SU-DHL-6 (cell line): ENCODE data around the gene CST5.
"Not testable (repeated sequence)": the region's sequence is repeated elsewhere in the genome, so short reads cannot be mapped to it uniquely, and the experiment has no call there.

Experiments
- H2AFZ ChIP-seq: fragments of 200-600 bp; sonication (generic); 2 replicates; pipeline ENCODE4 v1.6.1; 2014; ENCODE audit warnings: low read depth, mild to moderate bottlenecking, moderate library complexity, mixed read lengths, antibody characterized with exemption, low read length; ENCODE audit not compliant: severe bottlenecking
- H3F3A ChIP-seq: fragments of 200-600 bp; shearing (Covaris generic); 2 replicates; pipeline ENCODE4 v1.6.0; 2016; ENCODE audit warnings: antibody characterized with exemption, mild to moderate bottlenecking; ENCODE audit not compliant: insufficient read depth
- H3K27ac ChIP-seq: fragments of 200-600 bp; sonication (generic); 2 replicates; pipeline ENCODE4 v1.5.1; 2016; ENCODE audit warnings: low read depth, mild to moderate bottlenecking, low read length, moderate library complexity, mixed read lengths
- H3K27me3 ChIP-seq: fragments of 200-600 bp; sonication (generic), shearing (Covaris generic); 2 replicates; pipeline ENCODE4 v1.6.0; 2014; ENCODE audit warnings: mild to moderate bottlenecking, low read length
- H3K36me3 ChIP-seq: fragments of 200-600 bp; sonication (generic); 2 replicates; pipeline ENCODE4 v1.6.1; 2014; ENCODE audit warnings: mild to moderate bottlenecking, low read length, mixed read lengths
- H3K4me2 ChIP-seq: fragments of 300-600, 200-600 bp; shearing (Covaris generic), sonication (generic); 2 replicates; pipeline ENCODE4 v1.6.0; 2014; ENCODE audit warnings: low read length, low read depth, mild to moderate bottlenecking; ENCODE audit not compliant: poor library complexity, severe bottlenecking
- H3K4me3 ChIP-seq: fragments of 200-600 bp; sonication (generic); 2 replicates; pipeline ENCODE4 v1.5.1; 2014; ENCODE audit warnings: antibody characterized with exemption, low read length, mild to moderate bottlenecking, mixed read lengths; ENCODE audit not compliant: insufficient read depth, poor library complexity, severe bottlenecking
- H3K79me2 ChIP-seq: fragments of 200-600 bp; sonication (generic); 2 replicates; pipeline ENCODE4 v1.6.1; 2014; ENCODE audit warnings: mild to moderate bottlenecking, low read length, moderate library complexity; ENCODE audit not compliant: insufficient read depth
- H3K9ac ChIP-seq: fragments of 200-600 bp; sonication (generic); 2 replicates; pipeline ENCODE4 v1.7.0; 2014; ENCODE audit warnings: mild to moderate bottlenecking, low read length
- H3K9me2 ChIP-seq: fragments of 200-600 bp; sonication (generic); replicated peaks from 2 replicates; pipeline ENCODE4 v1.6.1; 2014; ENCODE audit warnings: low read length; ENCODE audit not compliant: insufficient read depth
- H3K9me3 ChIP-seq: fragments of 200-600 bp; sonication (generic); 2 replicates; pipeline ENCODE4 v1.6.1; 2014; ENCODE audit warnings: low read length, mixed read lengths; ENCODE audit not compliant: insufficient read depth
- H4K20me1 ChIP-seq: fragments of 200-600 bp; sonication (generic); 2 replicates; pipeline ENCODE4 v1.6.1; 2014; ENCODE audit warnings: low read depth, mild to moderate bottlenecking, antibody characterized with exemption, low read length, moderate library complexity, mixed read lengths
- CTCF ChIP-seq: fragments of 200-600 bp; sonication (generic); IDR thresholded peaks from one replicate; pipeline ENCODE4 v1.5.1; 2017; ENCODE audit warnings: antibody characterized with exemption, mild to moderate bottlenecking, low read length, moderate library complexity; ENCODE audit not compliant: insufficient read depth, poor library complexity, severe bottlenecking
- EZH2phosphoT487 ChIP-seq: fragments of 200-600 bp; sonication (generic), shearing (Covaris generic); conservative IDR thresholded peaks from 2 replicates; pipeline ENCODE4 v1.6.1; 2018; ENCODE audit warnings: mild to moderate bottlenecking, antibody characterized with exemption, low read length, moderate library complexity, mixed read lengths

Gene CST5

GRCh38 chr20:23867152-23867776 lies 12.3 kb downstream of the CST5 start:
- Histone ChIP-seq H3K4me2 (no peak overlapping the region), H4K20me1 (no peaks in the 10 kb centered on the region), H3K27me3 (no peaks in the 10 kb centered on the region), H3K4me3 (no peak overlapping the region), H3K9me3 (no peaks in the 10 kb centered on the region), H3K36me3 (no peaks in the 10 kb centered on the region), H3K79me2 (no peaks in the 10 kb centered on the region), H3F3A (no peaks in the 10 kb centered on the region), H3K9me2 (no peaks in the 10 kb centered on the region), H2AFZ (no peak overlapping the region), H3K9ac (no peak overlapping the region), H3K27ac (no peak overlapping the region)
- TF ChIP-seq EZH2phosphoT487 (no peak), CTCF (no peak)

- not testable (repeated sequence) for H4K20me1 ChIP-seq, H3K27me3 ChIP-seq, H3K36me3 ChIP-seq, H3F3A ChIP-seq, H3K9me2 ChIP-seq, H2AFZ ChIP-seq, H3K4me3 ChIP-seq, H3K79me2 ChIP-seq, H3K9me3 ChIP-seq, H3K27ac ChIP-seq, H3K9ac ChIP-seq, H3K4me2 ChIP-seq
These were observed 18.8 kb downstream of the CST5 start for GRCh38 chr20:23860771-23861170.

GRCh38 chr20:23857962-23858595 lies 21.5 kb downstream of the CST5 start:
- Histone ChIP-seq H2AFZ (no peak overlapping the region), H3K4me3 (no peak overlapping the region), H3K27me3 (no peaks in the 10 kb centered on the region), H3K9me2 (no peaks in the 10 kb centered on the region), H3K9ac (no peak overlapping the region), H3K4me2 (no peak overlapping the region), H3K36me3 (no peaks in the 10 kb centered on the region), H3F3A (no peaks in the 10 kb centered on the region), H3K27ac (no peak overlapping the region), H3K79me2 (no peaks in the 10 kb centered on the region), H4K20me1 (no peaks in the 10 kb centered on the region), H3K9me3 (no peaks in the 10 kb centered on the region)
- no peak for TF ChIP-seq CTCF
- TF ChIP-seq EZH2phosphoT487 = no peak

- H3K4me3 ChIP-seq = no peak overlapping the region
- no peaks in the 10 kb centered on the region for H4K20me1 ChIP-seq
- TF ChIP-seq CTCF (no peak), EZH2phosphoT487 (no peak)
- H3F3A ChIP-seq = no peaks in the 10 kb centered on the region
- H3K9me3 ChIP-seq = no peaks in the 10 kb centered on the region
- H3K9ac ChIP-seq = no peak overlapping the region
- no peak overlapping the region for H3K27ac ChIP-seq
- H3K9me2 ChIP-seq = no peaks in the 10 kb centered on the region
- H3K36me3 ChIP-seq = no peaks in the 10 kb centered on the region
- no peaks in the 10 kb centered on the region for H3K79me2 ChIP-seq
- H2AFZ ChIP-seq = no peak overlapping the region
- H3K27me3 ChIP-seq = no peaks in the 10 kb centered on the region
- H3K4me2 ChIP-seq = no peak overlapping the region
These were observed 22.8 kb downstream of the CST5 start for GRCh38 chr20:23856736-23857135.
